Measurements from ENCODE around the gene KLHL10. TPM values are rescaled to one million over a fixed set of nuclear protein-coding genes. Genes with fewer than 3 reads are reported as not detected.

The KLHL10 gene
- total and polyA plus RNA-seq, 9 of the 15 experiments (the other 6 are each of a cell fraction or from before 2014, with no cell fraction given): 0.06 to 0.56 (median 0.12) TPM; not detected in 5

GRCh38 chr17:41792845-41793783 lies 44.5 kb upstream of the KLHL10 start (continued):
- TF ChIP-seq TEAD4 (IDR thresholded peaks at IDR 0.05; ENCODE audit: low read length) (peak; percentile 83), TEAD4 (CRISPR knock-in tag; IDR thresholded peaks at IDR 0.05; ENCODE audit: borderline replicate concordance) (no peak), ELF1 (tag; IDR thresholded peaks at IDR 0.05) (peak; percentile 43), ZKSCAN3 (CRISPR knock-in tag; IDR thresholded peaks at IDR 0.05) (no peak), ZNF717 (CRISPR knock-in tag; IDR thresholded peaks at IDR 0.05) (no peak), CHD2 (IDR thresholded peaks at IDR 0.05; ENCODE audit: low read depth, low read length) (no peak), ZNF57 (CRISPR knock-in tag; IDR thresholded peaks at IDR 0.05) (no peak), ZNF217 (CRISPR knock-in tag; IDR thresholded peaks at IDR 0.05) (no peak), CBX3 (IDR thresholded peaks at IDR 0.05; ENCODE audit: borderline replicate concordance in 1 of 2, low read length in 2 of 2) (no peak), TEAD1 (CRISPR knock-in tag; IDR thresholded peaks at IDR 0.05) (peak in 1 of 2 experiments; percentile 82; a peak in 3 of 4 replicates), NFRKB (IDR thresholded peaks at IDR 0.05; ENCODE audit: low read depth) (peak; percentile 80; the same call in 1 of the 2 replicates), ZNF639 (CRISPR knock-in tag; conservative IDR thresholded peaks at IDR 0.05 in 1 of 2, IDR thresholded peaks at IDR 0.05 in 1 of 2) (no peak), ZNF780A (CRISPR knock-in tag; IDR thresholded peaks at IDR 0.05) (no peak), PPARD (CRISPR knock-in tag; IDR thresholded peaks at IDR 0.05) (no peak), SMAD4 (CRISPR knock-in tag; conservative IDR thresholded peaks at IDR 0.05) (peak; percentile 84), CXXC5 (CRISPR knock-in tag; IDR thresholded peaks at IDR 0.05) (peak; percentile 48; the same call in 1 of the 2 replicates), CBFB (CRISPR knock-in tag; IDR thresholded peaks at IDR 0.05) (0 out of 2 replicates have a peak, but pooled peaks have one; percentile 34), HDAC3 (IDR thresholded peaks at IDR 0.05; ENCODE audit: borderline replicate concordance, partially characterized antibody) (no peak), BCLAF1 (IDR thresholded peaks at IDR 0.05; ENCODE audit: borderline replicate concordance in 1 of 2, control insufficient read depth in 1 of 2, low read depth in 2 of 2, low read length in 1 of 2) (no peak), DEAF1 (CRISPR knock-in tag; IDR thresholded peaks at IDR 0.05) (no peak)

Data from K562 (cell line).